HG03064 (cell line): ENCODE data around the gene ZNF775.
A peak's percentile ranks its signal among the peaks of the same experiment; 100 is the strongest.

Source experiments
- ATAC-seq: cut with Tn5 transposase; IDR thresholded peaks from one replicate; pipeline ENCODE4 v1.9.1; 2021; ENCODE audit warnings: low read depth; ENCODE audit not compliant: unreplicated experiment

Gene ZNF775

GRCh38 chr7:150432915-150433892, 54.1 kb downstream of the ZNF775 start:
- ATAC-seq: peak; percentile 34

GRCh38 chr7:150434240-150434639, 55.1 kb downstream of the ZNF775 start:
- no peak for ATAC-seq

GRCh38 chr7:150435047-150435389, 55.9 kb downstream of the ZNF775 start:
- ATAC-seq: no peak

GRCh38 chr7:150435390-150436073, 56.4 kb downstream of the ZNF775 start:
- peak; percentile 88 for ATAC-seq

- ATAC-seq: no peak
Observed at GRCh38 chr7:150439967-150440366, 60.8 kb downstream of the ZNF775 start.

- no peak for ATAC-seq
Observed at GRCh38 chr7:150441524-150441923, 62.4 kb downstream of the ZNF775 start.

- ATAC-seq: no peak
Observed at GRCh38 chr7:150442811-150443210, 63.7 kb downstream of the ZNF775 start.

GRCh38 chr7:150443793-150444540, 64.8 kb downstream of the ZNF775 start:
- no peak for ATAC-seq

- no peak for ATAC-seq
Observed at GRCh38 chr7:150444674-150445365, 65.7 kb downstream of the ZNF775 start.

GRCh38 chr7:150446288-150446938, 67.3 kb downstream of the ZNF775 start:
- ATAC-seq: no peak
